Stomach smooth muscle (tissue), 2 donors: ENCODE data around the gene ELN.

Experiments
- H3K27ac ChIP-seq: one replicate; pipeline ENCODE4 v1.7.0; 2013; ENCODE audit warnings: mild to moderate bottlenecking, low read length, inconsistent platforms
- H3K27me3 ChIP-seq, 2 donors: one replicate each; pipeline ENCODE4 v1.7.0; 2013; ENCODE audit warnings: low read length in 2 of 2; ENCODE audit not compliant: insufficient read depth in 2 of 2, control insufficient read depth in 1 of 2
- H3K36me3 ChIP-seq, 2 donors: one replicate each; pipeline ENCODE4 v1.7.0; 2013; ENCODE audit warnings: low read length in 2 of 2; ENCODE audit not compliant: control insufficient read depth in 2 of 2, insufficient read depth in 2 of 2
- H3K4me1 ChIP-seq: one replicate; pipeline ENCODE4 v1.7.0; 2013; ENCODE audit warnings: low read length; ENCODE audit not compliant: control insufficient read depth, insufficient read depth
- H3K4me3 ChIP-seq, 2 donors: one replicate each; pipeline ENCODE4 v1.7.0; 2013; ENCODE audit warnings: low read length in 2 of 2
- H3K9ac ChIP-seq, 2 donors: one replicate each; pipeline ENCODE4 v1.7.0; 2013; ENCODE audit warnings: low read length in 2 of 2, mild to moderate bottlenecking in 1 of 2
- H3K9me3 ChIP-seq, 2 donors: one replicate each; pipeline ENCODE4 v1.7.0; 2013; ENCODE audit warnings: low read length in 2 of 2; ENCODE audit not compliant: control insufficient read depth in 2 of 2
- donor health status: healthy.
- donor health status: Pancreatic carcinoma.

ELN gene

DNA sequence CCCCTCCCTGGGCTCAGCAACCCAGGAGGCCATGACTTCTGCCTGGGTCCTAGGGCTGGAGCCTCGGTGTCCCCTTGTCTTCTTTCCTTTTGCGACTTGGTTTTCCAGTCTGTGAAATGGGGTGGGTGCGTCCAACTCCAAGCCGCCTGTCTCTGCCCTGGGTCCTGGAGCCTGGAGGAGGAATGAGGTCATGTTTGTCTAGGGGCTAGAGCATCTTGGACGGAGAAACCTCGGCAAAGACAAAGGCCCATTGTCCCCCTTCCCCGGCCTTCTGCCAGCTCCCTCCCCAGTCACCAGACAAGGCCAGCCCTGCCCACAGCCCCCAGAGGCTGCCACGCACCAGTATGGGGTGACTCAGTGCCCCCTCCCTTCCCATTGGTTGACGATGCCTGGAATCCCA lies 39.8 kb upstream of the ELN start:
- Histone ChIP-seq H3K9ac (no peak overlapping the region), H3K27me3 (no peaks in the 10 kb centered on the region), H3K27ac (no peak overlapping the region), H3K9me3 (no peaks in the 10 kb centered on the region), H3K36me3 (no peaks in the 10 kb centered on the region), H3K4me3 (no peak overlapping the region), H3K4me1 (peaks cover 50% of the 10 kb centered on the region)

DNA sequence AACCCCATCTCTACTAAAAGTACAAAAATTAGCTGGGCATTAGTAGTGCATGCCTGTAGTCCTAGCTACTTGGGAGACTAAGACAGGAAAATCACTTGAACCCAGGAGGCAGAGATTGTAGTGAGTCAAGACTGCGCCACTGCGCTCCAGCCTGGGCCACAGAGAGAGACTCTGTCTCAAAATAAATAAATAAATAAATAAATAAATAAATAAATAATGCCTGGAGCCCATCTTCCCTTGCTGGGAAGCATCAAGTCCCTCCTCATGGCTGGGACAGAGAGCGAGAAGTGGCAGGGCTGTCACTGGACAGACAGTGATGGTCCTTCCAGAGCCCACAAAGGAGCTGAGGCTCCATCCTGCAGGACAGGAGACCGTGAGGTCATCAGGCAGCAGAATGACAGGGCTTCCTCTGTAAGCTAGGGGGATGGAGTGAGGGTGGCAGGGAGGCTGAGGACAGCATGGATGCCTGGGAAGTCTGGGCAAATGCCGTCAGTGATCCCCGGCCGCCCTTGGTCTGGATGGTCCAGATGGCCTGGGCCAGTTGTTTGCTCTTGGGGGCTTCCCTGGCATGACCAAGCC lies 36.4 kb upstream of the ELN start:
- peaks cover 29% of the 10 kb centered on the region for H3K4me1 ChIP-seq
- no peaks in the 10 kb centered on the region for H3K36me3 ChIP-seq
- H3K27me3 ChIP-seq = peaks cover 0 to 2% of the 10 kb centered on the region in 2 donors
- H3K27ac ChIP-seq = peak overlapping the region; percentile 58
- H3K9me3 ChIP-seq = peaks cover 0 to 6% of the 10 kb centered on the region in 2 donors
- no peak overlapping the region for H3K4me3 ChIP-seq
- no peak overlapping the region for H3K9ac ChIP-seq

GRCh38 chr7:73992101-73992562 lies 35.8 kb upstream of the ELN start:
- Histone ChIP-seq H3K9me3 (peaks cover 0 to 6% of the 10 kb centered on the region in 2 donors), H3K27ac (peak overlapping the region; percentile 58), H3K36me3 (no peaks in the 10 kb centered on the region), H3K27me3 (peaks cover 0 to 2% of the 10 kb centered on the region in 2 donors), H3K4me3 (peak overlapping the region in 1 of 2 donors; percentile 22), H3K9ac (no peak overlapping the region), H3K4me1 (peaks cover 25% of the 10 kb centered on the region)

- Histone ChIP-seq H3K9me3 (peaks cover 0 to 6% of the 10 kb centered on the region in 2 donors), H3K9ac (no peak overlapping the region), H3K27me3 (peaks cover 0 to 2% of the 10 kb centered on the region in 2 donors), H3K36me3 (no peaks in the 10 kb centered on the region), H3K4me1 (peaks cover 28% of the 10 kb centered on the region), H3K27ac (no peak overlapping the region), H3K4me3 (no peak overlapping the region)
Measured at GRCh38 chr7:73994023-73994422, 34.0 kb upstream of the ELN start.

DNA sequence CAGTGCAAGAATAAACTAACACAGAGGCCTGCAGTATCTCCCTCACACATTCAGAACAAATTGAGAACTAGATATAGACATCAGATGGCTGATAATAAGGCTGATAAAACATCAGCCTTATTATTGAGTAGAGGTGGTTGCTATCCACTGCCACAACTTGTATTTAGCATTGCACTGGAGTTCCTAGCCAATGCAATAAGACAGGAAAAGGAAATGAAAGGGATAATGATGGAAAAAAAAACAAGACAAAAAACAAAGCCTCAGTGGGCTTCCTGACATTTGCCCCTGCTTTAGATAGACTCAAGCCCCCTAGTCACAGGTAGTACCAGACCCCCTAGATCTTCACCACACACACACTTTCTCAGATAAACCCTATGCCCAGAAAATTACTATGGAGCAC lies 33.2 kb upstream of the ELN start:
- no peak overlapping the region for H3K27ac ChIP-seq
- no peak overlapping the region for H3K9ac ChIP-seq
- H3K4me1 ChIP-seq = peaks cover 32% of the 10 kb centered on the region
- peaks cover 0 to 6% of the 10 kb centered on the region in 2 donors for H3K9me3 ChIP-seq
- peaks cover 0 to 2% of the 10 kb centered on the region in 2 donors for H3K27me3 ChIP-seq
- no peaks in the 10 kb centered on the region for H3K36me3 ChIP-seq
- H3K4me3 ChIP-seq = no peak overlapping the region

- H3K4me1 ChIP-seq = peaks cover 34% of the 10 kb centered on the region
- H3K4me3 ChIP-seq = no peak overlapping the region
- no peak overlapping the region for H3K9ac ChIP-seq
- peaks cover 0 to 2% of the 10 kb centered on the region in 2 donors for H3K27me3 ChIP-seq
- H3K36me3 ChIP-seq = no peaks in the 10 kb centered on the region
- H3K9me3 ChIP-seq = peaks cover 0 to 6% of the 10 kb centered on the region in 2 donors
- H3K27ac ChIP-seq = no peak overlapping the region
Measured at GRCh38 chr7:73995330-73995729, 32.6 kb upstream of the ELN start.

GRCh38 chr7:73995821-73996511 lies 32.0 kb upstream of the ELN start:
- Histone ChIP-seq H3K9me3 (peaks cover 0 to 6% of the 10 kb centered on the region in 2 donors), H3K4me3 (no peak overlapping the region), H3K4me1 (peaks cover 41% of the 10 kb centered on the region), H3K9ac (no peak overlapping the region), H3K27me3 (peaks cover 0 to 2% of the 10 kb centered on the region in 2 donors), H3K36me3 (no peaks in the 10 kb centered on the region), H3K27ac (no peak overlapping the region)

- H3K9me3 ChIP-seq = peaks cover 0 to 6% of the 10 kb centered on the region in 2 donors
- no peak overlapping the region for H3K4me3 ChIP-seq
- H3K27me3 ChIP-seq = peaks cover 0 to 2% of the 10 kb centered on the region in 2 donors
- H3K36me3 ChIP-seq = no peaks in the 10 kb centered on the region
- peaks cover 35% of the 10 kb centered on the region for H3K4me1 ChIP-seq
- H3K9ac ChIP-seq = no peak overlapping the region
- no peak overlapping the region for H3K27ac ChIP-seq
Measured at GRCh38 chr7:73997056-73997455, 30.9 kb upstream of the ELN start.

DNA sequence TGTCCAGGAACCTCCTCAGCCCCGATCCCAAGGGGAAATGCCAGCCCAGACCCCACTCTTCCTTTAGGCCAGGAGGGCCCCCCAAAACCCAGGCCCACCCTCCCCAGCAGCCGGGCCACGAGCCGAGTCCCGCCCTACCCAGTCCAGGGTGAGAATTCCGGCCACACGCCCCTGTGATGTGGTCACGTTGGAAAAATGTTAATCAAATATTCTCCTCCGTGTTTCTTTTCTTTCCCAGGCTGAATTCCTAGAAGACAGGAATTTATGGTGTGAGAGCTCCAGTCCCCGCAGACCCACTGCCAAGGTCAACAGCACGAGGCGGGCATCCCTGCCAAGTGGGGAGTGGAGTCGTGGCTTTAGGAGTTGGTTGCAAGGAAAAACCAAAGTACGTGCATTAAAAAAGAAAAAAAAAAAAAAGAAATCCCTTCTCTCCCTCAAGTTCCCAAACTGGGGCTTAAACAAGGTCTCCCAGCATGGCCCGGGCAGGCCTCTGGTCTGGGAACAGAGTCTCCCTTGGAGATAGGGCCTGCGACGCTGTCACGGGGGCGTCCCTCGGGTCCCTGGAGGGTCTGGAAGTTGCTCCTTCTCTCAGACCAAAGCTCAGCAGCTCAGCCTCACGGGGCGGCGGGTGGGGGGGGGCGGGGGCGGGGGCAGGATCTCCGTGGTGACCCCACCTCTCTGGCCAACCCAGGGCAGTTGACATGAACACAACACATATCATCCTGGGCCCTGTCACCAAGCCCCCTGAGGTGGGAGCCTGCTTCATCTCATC lies 28.1 kb upstream of the ELN start:
- H3K27ac ChIP-seq = no peak overlapping the region
- H3K27me3 ChIP-seq = peaks cover 0 to 2% of the 10 kb centered on the region in 2 donors
- no peak overlapping the region for H3K9ac ChIP-seq
- H3K9me3 ChIP-seq = peaks cover 0 to 4% of the 10 kb centered on the region in 2 donors
- H3K4me1 ChIP-seq = peaks cover 25% of the 10 kb centered on the region
- H3K36me3 ChIP-seq = no peaks in the 10 kb centered on the region
- no peak overlapping the region for H3K4me3 ChIP-seq

DNA sequence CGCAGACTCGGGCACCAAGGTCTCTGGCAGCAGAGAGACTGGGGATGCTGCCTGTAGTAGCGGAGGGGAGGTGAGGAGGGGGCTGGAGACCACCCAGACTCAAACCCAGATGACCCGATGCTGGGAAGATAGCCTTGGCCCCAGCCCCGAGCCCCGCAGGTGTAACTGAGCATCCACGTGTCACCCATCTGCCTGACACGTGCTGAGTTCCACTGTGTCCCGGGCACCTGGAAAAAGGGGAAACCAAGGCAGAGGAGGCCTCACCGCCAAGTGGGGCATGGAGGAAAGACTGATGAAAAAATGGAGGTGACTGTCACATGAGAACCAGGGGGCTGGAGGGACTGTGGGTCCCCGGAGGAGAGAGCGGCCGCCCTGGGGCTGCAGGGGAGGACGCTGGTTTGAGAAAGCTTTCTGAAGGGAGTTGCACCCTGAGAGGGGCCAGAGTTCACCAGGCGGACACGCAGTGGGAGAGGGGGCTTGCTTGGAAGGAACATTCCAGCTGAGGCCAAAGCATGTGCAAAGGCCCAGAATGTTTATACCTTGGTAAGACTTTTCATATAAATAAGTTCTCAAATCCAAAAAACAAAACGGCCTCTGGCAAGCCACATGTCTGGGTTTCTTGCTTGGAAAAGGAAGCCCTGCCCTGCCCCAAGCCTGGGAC lies 27.4 kb upstream of the ELN start:
- H3K36me3 ChIP-seq = no peaks in the 10 kb centered on the region
- H3K9me3 ChIP-seq = no peaks in the 10 kb centered on the region
- no peak overlapping the region for H3K27ac ChIP-seq
- no peak overlapping the region for H3K4me3 ChIP-seq
- peaks cover 24% of the 10 kb centered on the region for H3K4me1 ChIP-seq
- H3K27me3 ChIP-seq = peaks cover 0 to 2% of the 10 kb centered on the region in 2 donors
- no peak overlapping the region for H3K9ac ChIP-seq
